Measurements from ENCODE around the gene MAB21L3. TPM values are rescaled to one million over a fixed set of nuclear protein-coding genes. Genes with fewer than 3 reads are reported as not detected.

The MAB21L3 gene
- total RNA-seq, 3 donors from 2014 or later, result 1.7 to 6.4 (median 4.7) TPM

DNA sequence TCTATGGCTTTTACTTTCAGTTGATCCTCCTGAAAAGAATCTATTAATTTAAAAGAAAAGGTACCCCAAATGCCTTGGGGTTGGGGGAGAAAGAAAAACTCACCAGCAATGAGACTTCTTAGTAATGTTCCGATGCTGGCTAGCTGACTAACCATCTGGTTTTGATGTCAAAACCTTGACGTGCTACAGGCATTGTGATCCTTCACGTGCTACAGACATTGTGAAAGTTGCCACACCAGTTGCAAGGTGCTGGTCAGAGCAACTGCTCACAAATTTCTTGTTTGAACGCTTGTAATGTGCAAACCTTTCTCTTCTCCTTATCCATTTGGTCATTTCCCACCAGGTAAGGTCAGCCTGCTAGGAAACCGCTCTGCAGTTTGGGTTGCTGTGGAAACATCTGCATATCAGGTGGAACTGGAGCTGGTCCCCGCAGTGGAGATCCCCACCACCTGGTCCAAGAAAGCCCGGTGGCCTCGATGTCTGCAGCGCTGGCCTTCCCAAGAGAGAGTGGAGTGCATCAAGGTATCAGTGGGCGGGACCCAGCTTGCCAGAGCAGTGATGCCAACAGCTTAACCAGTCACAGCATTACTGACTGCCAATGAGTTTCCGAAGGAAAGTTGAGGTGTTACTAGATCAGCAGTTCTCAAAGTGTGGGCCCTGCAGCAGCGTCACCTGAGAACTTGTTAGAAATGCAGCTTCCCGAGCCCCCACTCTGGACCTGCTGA, 16.1 kb downstream of the MAB21L3 start:
- TF ChIP-seq CTCF (IDR thresholded peaks at IDR 0.05), result no peak
- Histone ChIP-seq H3K36me3 (ENCODE audit: low read depth) (no peaks in the 10 kb centered on the region), H3K9me3 (no peaks in the 10 kb centered on the region), H3K4me1 (ENCODE audit: low read depth) (no peaks in the 10 kb centered on the region), H3K4me3 (no peak overlapping the region)
- intact Hi-C loops (cut with DNase I, micrococcal nuclease), result no loop called here
- no peak for DNase-seq
- no peak for ATAC-seq

DNA sequence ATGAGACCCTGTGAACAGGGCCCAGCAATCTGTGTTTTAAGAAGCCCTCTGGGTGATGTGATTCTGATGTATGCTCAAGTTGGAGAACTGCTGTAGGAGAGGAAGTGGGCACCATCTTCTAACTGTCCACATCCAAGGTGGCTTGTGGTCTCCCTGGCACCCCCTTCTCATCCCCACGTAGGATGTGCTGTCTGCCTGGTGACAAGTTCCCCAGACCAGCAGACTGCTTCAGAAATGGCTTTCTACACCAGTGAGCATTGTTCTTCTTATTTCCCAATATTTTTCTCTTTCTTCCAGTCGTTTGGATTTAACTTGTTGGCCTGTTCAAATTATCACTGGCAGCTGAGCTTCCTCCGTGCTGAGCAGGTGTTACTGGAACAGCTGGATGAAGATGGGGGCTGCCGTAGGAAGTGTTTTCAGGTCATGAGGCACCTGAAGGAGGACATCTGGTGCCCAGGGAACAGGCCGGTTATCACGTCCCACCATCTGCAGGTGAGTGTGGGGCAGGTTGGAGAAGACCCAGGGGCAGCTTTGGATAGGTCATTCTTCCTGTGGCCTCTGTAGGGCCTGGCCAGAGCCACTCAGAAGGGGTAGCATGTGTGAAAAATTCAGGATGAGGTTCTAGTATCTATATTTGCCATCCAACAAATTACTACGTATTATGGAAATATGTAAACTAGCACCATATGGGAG, 16.8 kb downstream of the MAB21L3 start:
- TF ChIP-seq CTCF (IDR thresholded peaks at IDR 0.05), result no peak
- no peaks in the 10 kb centered on the region for H3K4me1 ChIP-seq (ENCODE audit: low read depth)
- intact Hi-C loops (cut with DNase I, micrococcal nuclease), result no loop called here
- DNase-seq, result no peak
- no peaks in the 10 kb centered on the region for H3K36me3 ChIP-seq (ENCODE audit: low read depth)
- H3K4me3 ChIP-seq, result no peak overlapping the region
- ATAC-seq, result no peak
- H3K9me3 ChIP-seq, result no peaks in the 10 kb centered on the region

- Histone ChIP-seq H3K36me3 (ENCODE audit: low read depth) (no peaks in the 10 kb centered on the region), H3K4me1 (ENCODE audit: low read depth) (no peaks in the 10 kb centered on the region), H3K9me3 (no peaks in the 10 kb centered on the region), H3K4me3 (no peak overlapping the region)
- intact Hi-C loops (cut with DNase I, micrococcal nuclease), result no loop called here
- TF ChIP-seq CTCF (IDR thresholded peaks at IDR 0.05), result no peak
- no peak for DNase-seq
- no peak for ATAC-seq
These were observed 17.5 kb downstream of the MAB21L3 start for GRCh38 chr1:116128664-116129063.

- ATAC-seq, result no peak
These were observed 18.3 kb downstream of the MAB21L3 start for GRCh38 chr1:116129537-116129936.

DNA sequence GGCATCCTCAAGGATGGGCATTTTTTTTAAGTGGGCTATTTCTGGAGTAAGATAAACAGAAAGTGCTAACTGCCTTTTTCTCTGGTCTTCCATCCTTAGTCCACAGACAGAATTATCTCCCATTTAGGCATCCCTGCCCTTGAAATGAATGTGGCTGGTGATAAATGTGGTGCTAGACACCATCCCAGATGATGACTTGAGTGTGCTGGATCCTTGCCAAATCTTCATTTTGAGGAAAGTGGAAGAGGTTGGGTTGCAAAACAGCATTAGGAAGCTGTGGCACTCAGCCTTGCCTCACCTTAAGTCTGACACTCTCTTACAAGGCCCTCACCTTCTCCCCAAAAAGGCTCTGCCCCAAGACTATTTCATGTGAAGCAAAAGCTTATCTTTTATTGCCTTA, 19.2 kb downstream of the MAB21L3 start:
- H3K4me3 ChIP-seq, result no peak overlapping the region
- H3K36me3 ChIP-seq (ENCODE audit: low read depth), result no peaks in the 10 kb centered on the region
- ATAC-seq (no peak), DNase-seq (no peak)
- intact Hi-C loops (cut with DNase I, micrococcal nuclease), result no loop called here
- H3K9me3 ChIP-seq, result no peaks in the 10 kb centered on the region
- H3K4me1 ChIP-seq (ENCODE audit: low read depth), result no peaks in the 10 kb centered on the region
- no peak for TF ChIP-seq CTCF (IDR thresholded peaks at IDR 0.05)

More at GRCh38 chr1:116129537-116129936, 18.3 kb downstream of the MAB21L3 start:
- Histone ChIP-seq H3K4me1 (ENCODE audit: low read depth) (no peaks in the 10 kb centered on the region), H3K36me3 (ENCODE audit: low read depth) (no peaks in the 10 kb centered on the region), H3K4me3 (no peak overlapping the region), H3K9me3 (no peaks in the 10 kb centered on the region)
- no peak for TF ChIP-seq CTCF (IDR thresholded peaks at IDR 0.05)
- intact Hi-C loops (cut with DNase I, micrococcal nuclease), result no loop called here
- no peak for DNase-seq

All from mucosa of descending colon (tissue), 3 donors.